HG02610 (cell line): ENCODE results near the gene PRG2.
"Not testable (repeated sequence)": the region's sequence is repeated elsewhere in the genome, so short reads cannot be mapped to it uniquely, and the experiment has no call there.

Experiments used
- ATAC-seq: cut with Tn5 transposase; IDR thresholded peaks from one replicate; pipeline ENCODE4 v1.9.1; 2021; ENCODE audit warnings: mild to moderate bottlenecking, moderate library complexity; ENCODE audit not compliant: unreplicated experiment

Gene PRG2

DNA sequence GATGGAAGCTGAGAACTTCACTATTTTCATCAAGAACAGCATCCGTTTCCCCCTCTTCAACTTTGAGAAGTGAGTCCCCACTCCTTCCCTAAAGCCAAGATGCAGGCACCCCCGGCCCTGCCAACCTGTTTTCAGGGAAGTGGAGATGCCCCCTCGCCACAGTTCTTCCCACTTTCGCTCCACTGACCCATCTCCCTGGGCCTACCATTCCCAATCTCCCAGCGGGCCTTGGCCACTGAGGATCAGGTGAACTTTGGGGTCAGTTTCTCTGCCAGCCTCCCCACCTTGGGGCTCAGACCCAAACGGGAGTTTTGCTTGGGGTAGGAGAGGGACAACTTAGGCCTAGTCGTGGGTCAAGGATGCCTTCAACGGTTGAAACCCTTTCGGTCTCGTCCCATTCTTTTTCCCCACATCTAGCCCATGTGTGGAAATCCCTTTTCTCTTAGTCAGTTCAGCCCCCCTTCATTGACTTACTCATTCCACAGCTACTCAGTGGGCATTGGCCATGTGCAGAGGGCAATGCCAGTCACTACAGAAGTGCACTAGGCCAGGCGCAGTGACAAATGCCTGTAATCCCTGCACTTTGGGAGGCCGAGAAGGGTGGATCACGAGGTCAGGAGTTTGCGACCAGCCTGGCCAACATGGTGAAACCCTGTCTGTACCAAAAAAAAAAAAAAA is 41.7 kb downstream of the PRG2 start:
- no peak for ATAC-seq

DNA sequence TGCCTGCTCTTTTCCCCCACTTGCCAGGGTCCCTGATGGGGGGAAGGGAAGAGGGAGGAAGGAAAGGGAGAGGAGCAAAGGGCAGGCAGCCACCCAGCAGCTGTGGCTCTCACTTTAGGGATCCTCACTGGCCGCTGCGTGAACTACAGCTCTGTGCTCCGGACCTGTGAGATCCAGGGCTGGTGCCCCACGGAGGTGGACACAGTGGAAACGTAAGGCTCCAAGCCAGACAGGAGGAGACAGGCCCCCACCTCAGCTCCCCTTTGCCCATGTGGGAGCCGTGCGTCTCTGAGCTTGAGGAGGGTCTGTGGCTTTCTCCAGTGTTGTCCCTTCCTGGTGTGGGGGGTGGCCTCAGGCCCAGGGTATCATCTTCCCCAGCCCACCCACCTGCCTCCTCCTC is 42.4 kb downstream of the PRG2 start:
- no peak for ATAC-seq

DNA sequence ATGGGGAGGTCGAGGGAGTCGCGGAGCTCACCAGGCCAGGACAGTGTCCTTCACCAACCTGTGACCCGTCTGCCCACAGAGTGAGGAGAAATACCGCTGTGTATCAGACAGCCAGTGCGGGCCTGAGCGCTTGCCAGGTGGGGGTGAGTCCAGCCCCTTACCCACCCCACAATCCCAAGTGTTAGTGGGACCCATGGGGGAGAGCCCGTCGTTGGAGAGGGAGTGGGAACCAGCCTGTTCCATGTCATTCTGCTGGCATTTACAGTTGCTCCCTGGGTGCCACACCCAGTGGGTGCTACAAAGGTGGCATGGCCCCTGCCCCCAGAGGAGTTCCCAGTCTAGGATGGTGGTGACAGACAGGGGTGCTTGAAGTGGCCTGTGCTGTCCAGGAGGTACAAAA is 43.1 kb downstream of the PRG2 start:
- no peak for ATAC-seq

DNA sequence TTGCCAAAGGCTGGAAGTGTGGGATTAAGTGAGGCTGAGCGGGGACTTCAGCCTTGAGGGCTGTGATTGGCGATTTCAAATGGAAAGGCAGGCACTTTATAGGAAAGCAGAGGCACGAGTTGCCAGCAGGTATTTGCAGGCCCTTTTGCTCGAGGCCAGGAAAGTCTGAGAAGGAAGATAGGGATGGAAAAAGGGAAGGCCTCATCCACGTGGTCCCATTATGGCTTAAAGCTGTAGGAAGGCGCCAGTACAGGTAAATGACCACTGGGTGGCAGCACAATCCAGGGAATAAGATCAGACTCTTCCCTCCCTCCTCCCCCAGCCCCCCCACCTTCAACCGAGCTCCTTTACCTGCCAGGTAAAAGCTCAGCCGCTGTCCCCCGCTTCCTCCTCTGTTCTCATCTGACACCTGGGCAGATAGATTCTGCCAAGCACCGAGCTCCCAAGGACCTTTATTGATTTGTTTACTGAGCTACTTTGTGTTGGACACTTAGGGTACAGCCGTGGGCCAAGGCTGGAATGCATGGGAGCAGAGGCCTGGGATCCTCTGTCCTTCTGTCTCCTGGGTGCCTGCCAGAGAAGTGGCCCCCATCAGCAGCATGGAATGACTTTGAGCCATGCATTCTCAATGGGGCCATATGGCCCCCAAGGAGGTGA is 44.8 kb downstream of the PRG2 start:
- ATAC-seq, result peak; percentile 88

DNA sequence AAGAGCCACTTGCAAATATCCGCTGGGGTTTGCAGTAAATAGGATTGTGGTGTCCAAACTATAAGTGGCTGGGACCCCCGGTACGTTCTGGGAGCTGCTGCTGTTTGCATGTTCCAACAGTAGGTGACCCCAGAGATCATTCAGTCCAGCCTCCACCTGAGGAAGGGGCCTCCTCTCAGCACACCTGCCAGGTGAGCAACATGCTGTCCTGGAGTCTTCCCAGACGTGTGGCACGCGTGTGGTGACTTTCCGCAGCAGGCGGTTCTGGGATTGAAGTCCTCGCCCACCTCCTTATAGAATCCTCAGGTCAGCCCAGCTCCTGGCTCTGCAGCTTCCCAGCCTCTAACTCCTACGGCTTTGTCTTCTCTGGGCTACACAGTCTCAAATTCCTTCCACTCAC is 45.6 kb downstream of the PRG2 start:
- ATAC-seq, result no peak

DNA sequence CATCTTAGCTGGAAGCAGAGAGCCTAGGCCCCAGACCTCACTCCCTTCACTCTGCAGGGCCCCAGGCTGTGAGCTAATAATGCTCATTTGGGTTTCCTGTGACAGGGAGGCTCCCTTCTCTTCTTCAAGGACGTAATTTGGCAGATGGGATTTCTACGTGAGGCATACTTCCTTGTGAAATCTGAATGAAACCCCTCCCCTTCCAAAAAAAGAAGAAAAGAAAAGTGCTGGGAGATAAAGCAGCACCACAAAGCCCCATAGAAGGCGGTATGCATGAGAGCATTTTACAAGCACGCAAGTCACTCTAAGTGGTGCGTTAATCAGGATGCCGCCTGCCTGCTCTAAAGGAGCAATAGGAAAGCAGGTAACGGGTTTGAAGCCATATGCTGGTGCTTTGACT is 46.6 kb downstream of the PRG2 start:
- ATAC-seq, result no peak

DNA sequence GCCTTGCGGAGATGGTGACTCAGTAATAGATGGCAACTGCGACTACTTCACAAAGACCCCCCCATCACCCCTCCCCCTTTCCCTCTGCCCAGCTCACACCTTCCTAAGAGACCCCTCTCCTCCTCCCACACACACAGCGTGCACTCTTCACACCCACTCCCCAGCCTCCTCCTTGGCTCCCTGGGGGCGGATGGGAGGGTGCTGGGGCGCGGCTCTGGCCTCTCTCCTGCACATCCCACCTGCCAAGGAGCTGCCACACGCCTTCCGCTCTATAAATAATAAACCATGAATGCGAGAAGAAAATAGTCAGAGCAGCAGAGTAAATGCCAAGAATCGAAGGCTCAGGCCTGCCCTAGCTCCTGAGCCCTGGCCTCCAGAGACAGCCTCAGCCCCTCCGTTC is 47.7 kb downstream of the PRG2 start:
- ATAC-seq, result no peak

DNA sequence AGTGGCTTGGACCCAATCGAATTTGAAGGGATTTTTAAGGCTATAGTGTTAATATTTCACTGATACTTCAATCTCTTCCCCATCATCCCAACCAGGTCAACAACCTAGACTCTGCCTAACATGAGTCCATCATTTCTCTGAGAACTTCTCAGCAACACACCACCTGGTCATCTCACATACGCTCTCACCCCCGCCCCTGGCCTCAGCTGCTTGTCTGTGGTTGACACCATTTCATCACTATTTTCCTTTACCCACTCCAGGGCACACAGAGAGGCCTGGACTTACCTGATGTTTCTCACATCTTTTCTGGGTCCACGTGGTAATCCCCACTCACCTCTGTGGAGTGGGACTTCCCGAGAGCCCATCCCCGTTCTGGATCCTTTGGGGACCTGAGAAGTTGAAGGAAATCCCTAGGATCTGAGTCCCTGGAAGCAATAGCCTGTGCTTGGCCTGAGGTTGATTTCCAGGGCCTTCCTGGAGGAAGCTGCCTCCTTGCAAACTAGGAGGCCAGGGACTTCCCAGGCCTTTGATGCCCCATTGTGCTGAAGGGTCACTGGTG is 49.1 kb downstream of the PRG2 start:
- ATAC-seq, result no peak

DNA sequence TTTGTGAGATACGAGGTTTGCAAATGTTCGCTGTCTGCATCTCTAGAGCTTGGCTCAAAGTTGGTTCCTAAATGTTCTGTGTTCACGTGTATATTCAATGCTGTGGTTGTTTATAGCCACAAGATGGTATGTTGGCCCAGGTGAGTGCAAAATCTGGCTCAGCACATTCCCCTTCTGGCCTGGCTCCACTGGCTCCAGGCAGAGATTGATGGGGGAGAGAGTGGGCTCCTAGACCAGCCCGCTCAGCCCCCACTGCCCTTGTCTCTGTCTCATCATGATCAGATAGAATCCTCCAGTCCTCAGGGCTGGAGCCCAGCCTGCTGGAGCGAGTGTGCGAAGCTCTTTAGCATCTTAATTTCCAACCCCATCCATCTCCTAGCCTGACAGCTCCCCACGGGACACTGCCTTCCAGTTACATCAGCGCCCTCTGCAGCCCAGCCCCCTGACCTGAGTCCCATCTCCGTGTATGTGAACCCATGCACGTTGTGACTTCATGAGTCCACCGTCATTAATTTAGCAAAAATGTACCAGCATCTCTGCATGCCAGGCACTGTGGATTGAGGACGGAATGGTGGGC is 50.3 kb downstream of the PRG2 start:
- ATAC-seq, result no peak

DNA sequence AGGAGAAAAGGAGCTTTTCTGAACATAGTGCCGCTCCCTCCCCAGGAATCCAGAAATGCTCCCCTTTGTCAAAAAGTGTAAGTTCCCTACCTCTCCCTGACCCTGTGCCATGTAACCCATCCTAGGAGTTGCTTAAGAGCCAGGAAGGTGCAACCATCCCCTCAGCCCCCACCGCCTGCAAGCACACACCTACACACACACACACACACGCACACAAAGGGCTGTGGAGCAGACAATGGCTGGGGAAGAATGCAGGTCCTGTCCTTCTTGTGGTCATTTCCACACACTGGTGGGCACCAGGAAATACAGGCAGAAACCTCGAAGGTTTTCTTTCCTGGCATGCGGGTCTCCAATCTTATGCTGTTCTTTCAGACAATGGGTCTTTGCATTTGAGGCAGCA is 51.1 kb downstream of the PRG2 start:
- ATAC-seq, result no peak

DNA sequence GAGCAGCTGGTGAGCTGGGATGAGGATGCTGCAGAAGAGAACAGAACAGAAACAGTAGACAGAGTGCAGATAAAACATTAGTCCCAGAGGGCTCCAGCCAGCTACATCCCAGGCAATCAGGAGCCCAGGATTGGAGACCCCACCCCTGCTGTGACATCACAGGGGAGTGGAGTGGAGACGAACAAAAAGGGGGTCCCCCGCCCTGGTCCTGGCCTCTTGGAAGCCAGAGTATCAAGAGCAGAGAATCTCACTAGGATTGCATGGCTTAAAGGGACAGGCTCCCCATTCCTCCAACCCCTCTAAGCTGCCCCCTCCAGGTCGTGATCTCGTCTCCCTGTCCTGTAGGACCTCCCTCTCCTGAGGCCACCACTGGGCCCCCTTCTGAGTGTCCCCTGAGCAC is 52.3 kb downstream of the PRG2 start, which contains the start of gene P2RX3:
Gene P2RX3, plus strand, starts transcription at position 211 of the 400 bp plus-strand sequence. CDS start 199 bp downstream, outside the sequence.
- ATAC-seq, result no peak

DNA sequence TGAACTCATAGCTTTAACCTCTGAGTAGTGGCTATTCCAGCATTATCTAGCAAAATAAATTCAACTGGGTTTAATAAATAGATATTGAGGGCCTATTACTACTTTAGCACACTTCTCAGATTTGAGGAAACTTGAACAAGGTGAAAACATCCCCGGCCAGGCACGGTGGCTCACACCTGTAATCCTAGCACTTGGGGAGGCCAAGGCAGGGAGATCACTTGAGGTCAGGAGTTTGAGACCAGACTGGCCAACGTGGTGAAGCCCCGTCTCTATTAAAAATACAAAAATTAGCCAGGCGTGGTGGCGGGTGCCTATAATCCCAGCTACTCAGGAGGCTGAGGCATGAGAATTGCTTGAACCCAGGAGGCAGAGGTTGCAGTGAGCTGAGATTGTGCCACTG is 53.6 kb downstream of the PRG2 start:
- not testable (repeated sequence) for ATAC-seq
